Ovary (tissue), 9 donors: ENCODE data around the gene CIC. TPM values are rescaled to one million over a fixed set of nuclear protein-coding genes. Genes with fewer than 3 reads are reported as not detected.

Experiments used
- DNase-seq, 5 donors: peaks; one replicate each; pipeline ENCODE4 v3.0.0-alpha.2; 2019 to 2020
- H3K27ac ChIP-seq, 2 donors: fragments of 200-600 bp; one replicate each; pipeline versions ENCODE4 v1.5.1 to v1.8.0; 2019 to 2022
- H3K27me3 ChIP-seq: fragments of 200-600 bp; one replicate; pipeline ENCODE4 v1.8.0; 2022
- H3K36me3 ChIP-seq: fragments of 200-600 bp; sonication (generic); one replicate; pipeline ENCODE4 v1.5.1; 2019
- H3K4me1 ChIP-seq: one replicate; pipeline ENCODE4 v1.8.1; 2013; ENCODE audit warnings: mild to moderate bottlenecking, moderate library complexity; ENCODE audit not compliant: insufficient read depth
- H3K4me3 ChIP-seq: fragments of 200-600 bp; sonication (generic); one replicate; pipeline ENCODE4 v1.5.1; 2017
- H3K9me3 ChIP-seq, 2 donors: fragments of 200-600 bp in 1 of 2; sonication (generic) in 1 of 2; one replicate each; pipeline versions ENCODE4 v1.5.1 to v1.8.1; 2013 to 2019; ENCODE audit warnings: mild to moderate bottlenecking in 1 of 2, moderate library complexity in 1 of 2
- EP300 ChIP-seq: sonication (generic); formaldehyde crosslinking; IDR thresholded peaks from one replicate; pipeline ENCODE4 v1.6.1; 2017; ENCODE audit warnings: antibody characterized with exemption
- POLR2A ChIP-seq: fragments of 450-650 bp; IDR thresholded peaks from one replicate; pipeline ENCODE4 v1.6.1; 2017; ENCODE audit warnings: antibody characterized with exemption, mild to moderate bottlenecking, moderate library complexity
- WGBS, 3 donors: extraction: QIAGEN DNeasy Blood & Tissue Kit in 1 of 3; methylation state at CpG; one replicate each; pipeline versions ENCODE4 v1.1.5 to v1.1.7; 2013 to 2017; 5-methylcytosine and 5-hydroxymethylcytosine counted together
- intact Hi-C, 4 donors: fragments of 100-400 bp; cut with DNase I; formaldehyde crosslinking; loops; one replicate each; pipeline versions ENCODE4 v1.11.0 to v1.15.1; 2022 to 2023
- polyA plus RNA-seq, 2 donors: library from polyadenylated mRNA; stranded (reverse); fragments of 200-250 nt in 1 of 2; fragments of 350-450 nt in 1 of 2; fragmentation: Illumina TruSeq in 1 of 2; extraction: RNeasy Lipid Tissue Mini Kit (QIAGEN cat#74804) in 1 of 2; gene quantifications; one replicate each; pipeline ENCODE4 v1.2.3, GENCODE V29; 2013 to 2014
- total RNA-seq, 7 donors: library from RNA; depleted of rRNA in 2 of 7; stranded (reverse); fragments of >200 nt in 2 of 7; fragmentation: NEBNext Ultra II Directional in 3 of 7; extraction: Animal tissue kit (Norgen Biotek cat#: 25700) in 3 of 7; gene quantifications; one replicate each; pipeline versions ENCODE4 v1.1.0 to v1.2.4, GENCODE V29; 2016 to 2023
- TF ChIP-seq, protein P1 (sequence below), 3 donors: fragments of 450-650 bp in 2 of 3; fragments of 200-600 bp in 1 of 3; IDR thresholded peaks; one replicate each; pipeline versions ENCODE4 v1.5.1 to v1.8.0; 2016 to 2022; ENCODE audit warnings: antibody characterized with exemption in 3 of 3, mild to moderate bottlenecking in 1 of 3
- donor health status: DM: no; HTN: no; CAD: no; lungs with moderate emphysema.
- donor health status: DM: no; HTN: no; CAD: no.
- donor health status: Bipolar disorder and iron deficiency.
- donor health status: DM: yes; HTN: yes; CAD: no.
- donor health status: DM: no; HTN: no; CAD: no.
- donor health status: DM: yes; HTN: yes; CAD: no.

CIC gene
- total and polyA plus RNA-seq, 9 donors = 6.6 to 139 (median 97.9) TPM

DNA sequence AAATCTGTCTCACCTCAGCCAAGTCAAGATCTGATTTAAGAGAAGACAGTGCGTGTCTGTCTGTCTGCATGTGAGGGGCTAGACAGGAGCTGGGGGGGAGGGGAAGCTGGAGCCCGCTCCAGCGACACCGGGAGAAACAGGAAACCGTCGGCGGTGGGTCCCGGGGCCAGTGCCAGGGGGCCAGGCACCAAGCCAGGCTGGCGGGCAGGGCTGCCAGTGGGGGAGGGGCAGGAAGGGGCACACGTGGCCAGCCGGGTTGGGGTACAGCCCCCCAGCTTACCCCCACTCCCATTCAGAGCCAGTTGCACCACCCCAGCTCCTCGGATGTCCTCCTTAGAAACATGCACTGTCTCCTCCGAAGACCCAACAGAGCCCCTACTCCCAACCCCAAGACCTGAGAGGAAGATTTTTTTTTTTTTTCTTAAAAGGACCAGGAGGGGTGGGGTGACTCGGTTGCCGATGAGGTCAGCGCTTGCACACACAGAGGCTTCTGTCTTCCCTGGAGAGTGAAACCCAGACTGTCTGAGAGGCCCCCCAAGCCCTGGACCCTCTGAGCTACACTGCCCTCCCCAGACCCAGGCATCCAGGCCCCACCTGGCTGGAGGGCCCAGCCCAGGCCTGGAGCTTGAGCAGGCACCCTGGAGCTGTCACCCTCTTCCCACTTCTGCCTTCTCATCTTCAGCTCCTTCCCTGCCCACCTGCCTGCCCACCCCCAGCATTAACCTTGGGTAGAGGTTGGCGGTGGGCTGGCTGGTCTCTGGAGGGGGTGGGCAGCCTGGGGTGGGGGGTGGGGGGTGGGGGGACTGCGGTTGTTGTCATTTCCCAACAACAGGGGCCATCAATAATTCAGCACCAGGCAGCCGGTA lies 18.2 kb upstream of the CIC start:
- Histone ChIP-seq H3K36me3 (no peaks in the 10 kb centered on the region), H3K9me3 (no peaks in the 10 kb centered on the region), H3K27ac (peak overlapping the region; percentile 42 to 44), H3K27me3 (no peaks in the 10 kb centered on the region), H3K4me3 (no peak overlapping the region), H3K4me1 (peaks cover 31% of the 10 kb centered on the region)
- no peak for TF ChIP-seq EP300
- no peak for TF ChIP-seq POLR2A
- TF ChIP-seq, protein P1, sequence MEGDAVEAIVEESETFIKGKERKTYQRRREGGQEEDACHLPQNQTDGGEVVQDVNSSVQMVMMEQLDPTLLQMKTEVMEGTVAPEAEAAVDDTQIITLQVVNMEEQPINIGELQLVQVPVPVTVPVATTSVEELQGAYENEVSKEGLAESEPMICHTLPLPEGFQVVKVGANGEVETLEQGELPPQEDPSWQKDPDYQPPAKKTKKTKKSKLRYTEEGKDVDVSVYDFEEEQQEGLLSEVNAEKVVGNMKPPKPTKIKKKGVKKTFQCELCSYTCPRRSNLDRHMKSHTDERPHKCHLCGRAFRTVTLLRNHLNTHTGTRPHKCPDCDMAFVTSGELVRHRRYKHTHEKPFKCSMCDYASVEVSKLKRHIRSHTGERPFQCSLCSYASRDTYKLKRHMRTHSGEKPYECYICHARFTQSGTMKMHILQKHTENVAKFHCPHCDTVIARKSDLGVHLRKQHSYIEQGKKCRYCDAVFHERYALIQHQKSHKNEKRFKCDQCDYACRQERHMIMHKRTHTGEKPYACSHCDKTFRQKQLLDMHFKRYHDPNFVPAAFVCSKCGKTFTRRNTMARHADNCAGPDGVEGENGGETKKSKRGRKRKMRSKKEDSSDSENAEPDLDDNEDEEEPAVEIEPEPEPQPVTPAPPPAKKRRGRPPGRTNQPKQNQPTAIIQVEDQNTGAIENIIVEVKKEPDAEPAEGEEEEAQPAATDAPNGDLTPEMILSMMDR (IDR thresholded peaks at IDR 0.05) = no peak
- intact Hi-C loops = no loop called here
- DNase-seq = peak in 4 of 5 donors; percentile 26 to 71 (median 65)
- 21 to 24% (median 23%) methylated on average over 19 of the region's 19 CpGs for WGBS, 3 donors

DNA sequence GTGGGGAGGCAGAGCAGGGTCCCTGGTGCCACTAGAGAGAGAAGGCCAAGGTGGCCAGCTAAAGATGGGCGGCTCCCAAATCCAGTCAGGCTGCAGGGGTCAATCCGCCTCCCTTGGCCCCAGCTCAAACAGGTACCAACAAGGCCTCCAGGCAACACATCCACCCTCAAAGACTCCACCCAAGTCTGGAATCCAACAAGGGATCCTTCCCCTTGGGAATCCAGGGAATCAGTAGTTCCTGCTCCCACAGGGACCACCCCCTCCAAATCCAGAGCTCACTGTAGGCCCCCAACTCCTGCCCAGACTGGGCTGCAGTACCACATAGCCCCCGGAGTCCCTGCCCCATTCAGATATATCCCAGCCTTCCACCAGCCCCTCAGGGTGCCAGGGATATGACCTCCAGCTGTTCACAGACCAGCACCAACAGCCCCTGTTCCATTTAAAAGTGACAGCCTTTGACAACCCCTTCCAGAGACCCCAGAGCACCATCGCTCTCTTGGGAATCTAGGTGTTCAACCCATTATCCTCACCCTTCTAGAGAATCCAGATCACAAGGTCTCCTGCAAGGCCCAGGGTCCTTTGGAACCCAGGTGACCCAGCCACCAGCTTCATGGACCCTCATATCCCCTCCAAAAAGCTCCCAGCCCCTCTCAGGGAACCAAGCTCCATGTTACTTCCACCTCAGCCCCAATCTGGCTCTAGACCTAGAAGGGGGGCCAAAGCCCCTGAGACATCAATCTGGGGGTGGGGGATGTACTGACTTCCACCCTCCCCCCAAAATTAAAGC lies 17.3 kb upstream of the CIC start:
- Histone ChIP-seq H3K27me3 (no peaks in the 10 kb centered on the region), H3K9me3 (no peaks in the 10 kb centered on the region), H3K36me3 (no peaks in the 10 kb centered on the region), H3K27ac (peak overlapping the region; percentile 97 to 99), H3K4me3 (peak overlapping the region; percentile 73), H3K4me1 (peaks cover 23% of the 10 kb centered on the region)
- TF ChIP-seq EP300 = no peak
- no peak for TF ChIP-seq POLR2A
- TF ChIP-seq, protein P1 (IDR thresholded peaks at IDR 0.05) = no peak
- 67 to 73% (median 71%) methylated on average over 4 of the region's 4 CpGs for WGBS, 3 donors
- DNase-seq = peak in 4 of 5 donors; percentile 39 to 52 (median 50)
- intact Hi-C loops = no loop called here

DNA sequence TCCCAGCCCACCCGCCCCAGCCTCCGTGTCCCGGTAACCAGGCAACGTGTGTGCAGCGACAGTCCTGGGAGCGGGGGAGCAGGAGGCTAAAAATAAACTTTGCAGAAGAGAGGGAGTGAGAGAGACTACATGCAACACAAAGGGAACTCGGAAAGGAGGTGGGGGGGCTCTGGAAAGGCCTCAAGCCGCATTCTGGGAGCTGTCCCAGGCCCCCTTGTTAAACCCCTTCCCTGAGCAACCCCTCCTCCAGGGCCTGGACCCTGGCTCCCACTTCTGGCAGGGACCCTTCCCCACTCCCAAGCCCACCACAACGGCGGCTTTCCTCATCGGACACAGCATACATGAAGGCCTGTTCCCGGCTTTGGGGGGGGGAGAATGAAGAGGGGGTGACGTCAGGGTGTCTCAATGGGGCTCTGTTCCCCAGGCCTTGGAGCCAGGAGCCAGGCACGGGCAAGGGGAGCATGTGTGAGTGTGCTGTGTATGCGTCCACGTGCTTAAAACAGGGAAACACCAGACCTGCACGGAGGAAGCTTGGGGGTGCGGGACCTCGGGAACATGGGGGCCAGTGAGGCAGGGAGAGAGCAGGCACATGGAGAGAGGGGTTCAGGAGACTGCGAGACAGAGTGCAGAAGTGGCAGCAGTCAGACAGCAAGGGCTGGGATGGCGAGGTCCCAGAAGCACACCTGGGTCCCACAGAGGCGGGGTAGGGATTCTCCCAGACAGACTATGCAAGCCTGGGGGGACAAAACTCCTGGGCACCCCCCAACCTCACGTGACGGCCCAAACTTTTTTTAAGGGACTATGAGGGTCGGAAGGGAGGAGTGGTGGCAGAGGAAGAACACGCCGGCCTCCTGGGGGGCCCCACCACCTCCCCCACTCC lies 16.4 kb upstream of the CIC start:
- peak overlapping the region; percentile 73 for H3K4me3 ChIP-seq
- intact Hi-C loops = no loop called here
- no peaks in the 10 kb centered on the region for H3K27me3 ChIP-seq
- WGBS, 3 donors = 2 to 3% (median 3%) methylated on average over 27 of the region's 27 CpGs
- H3K36me3 ChIP-seq = no peaks in the 10 kb centered on the region
- H3K9me3 ChIP-seq = no peaks in the 10 kb centered on the region
- DNase-seq = peak; percentile 61 to 73 (median 69)
- TF ChIP-seq, protein P1 (IDR thresholded peaks at IDR 0.05) = no peak
- TF ChIP-seq POLR2A (no peak), EP300 (no peak)
- H3K27ac ChIP-seq = peak overlapping the region; percentile 97 to 99
- peaks cover 21% of the 10 kb centered on the region for H3K4me1 ChIP-seq
